ENCODE measurements around the gene ZNF672.
A peak's percentile ranks its signal among the peaks of the same experiment; 100 is the strongest.

ZNF672 gene

DNA sequence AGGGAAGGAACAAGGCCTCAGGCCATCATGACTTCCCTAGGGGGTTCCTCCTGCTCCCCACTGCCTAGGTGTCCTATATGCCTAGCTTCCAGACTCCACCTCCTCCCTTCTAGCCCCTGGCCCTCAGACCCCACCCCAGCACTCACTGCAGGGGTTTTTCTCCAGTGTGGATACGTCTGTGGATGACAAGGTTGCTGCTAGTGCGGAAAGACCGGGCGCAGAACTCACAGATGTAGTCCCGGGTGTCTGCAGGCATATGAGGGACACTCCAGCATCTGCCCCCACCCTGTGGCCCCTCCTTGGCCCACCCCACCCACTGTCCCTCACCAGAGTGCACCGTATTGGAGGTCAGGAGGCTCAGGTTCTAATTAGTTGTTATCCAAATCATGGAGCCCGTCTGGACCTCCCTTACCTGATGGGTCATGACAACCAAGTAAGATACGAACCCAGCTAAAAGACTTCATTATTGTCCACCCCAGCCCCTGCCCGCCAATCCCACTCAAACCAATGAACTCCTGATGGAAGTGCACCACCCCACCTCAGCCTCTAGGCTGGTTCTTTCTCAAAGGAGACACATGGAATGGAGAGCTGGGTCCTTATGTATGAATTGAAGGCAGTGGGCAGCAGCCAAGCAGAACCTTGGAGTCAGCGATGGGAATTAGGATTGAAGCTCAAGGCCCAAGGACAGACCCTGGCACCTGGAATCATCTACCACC is 12.7 kb downstream of the ZNF672 start:
- Histone ChIP-seq H3K18ac (ENCODE audit: low read depth in 1 of 2, low read length in 2 of 2) (no peak overlapping the region), H2BK120ac (ENCODE audit: low read depth, low read length) (no peak overlapping the region), H3K27ac (ENCODE audit: low read length, poor library complexity, severe bottlenecking) (no peak overlapping the region), H4K8ac (ENCODE audit: low read length) (no peak overlapping the region), H3K79me1 (replicated peaks; ENCODE audit: low read length, poor library complexity, severe bottlenecking) (peaks cover 48% of the 10 kb centered on the region), H3K9ac (ENCODE audit: low read length) (no peak overlapping the region), H2AFZ (ENCODE audit: low read depth, low read length) (no peak overlapping the region), H2BK15ac (ENCODE audit: low read depth, poor library complexity, severe bottlenecking) (no peak overlapping the region), H2BK12ac (ENCODE audit: low read length in 2 of 2) (no peak overlapping the region), H3K14ac (ENCODE audit: low read length in 2 of 2) (no peak overlapping the region), H4K91ac (ENCODE audit: low read length) (no peak overlapping the region), H3K27me3 (ENCODE audit: control insufficient read depth in 1 of 2, insufficient read depth in 1 of 2, low read length in 2 of 2) (no peaks in the 10 kb centered on the region), H2AK5ac (ENCODE audit: low read length, severe bottlenecking) (no peak overlapping the region), H3K23ac (ENCODE audit: low read length in 2 of 2) (no peak overlapping the region), H3K4me1 (ENCODE audit: control insufficient read depth, insufficient read depth, low read depth, low read length) (no peaks in the 10 kb centered on the region), H3K4me3 (ENCODE audit: insufficient read depth in 1 of 2, low read depth in 1 of 2, low read length in 2 of 2) (no peak overlapping the region), H3K4me2 (ENCODE audit: low read length, poor library complexity, severe bottlenecking) (no peak overlapping the region), H3K4ac (ENCODE audit: low read depth in 1 of 2, low read length in 2 of 2) (no peak overlapping the region), H2BK5ac (ENCODE audit: low read depth, low read length, poor library complexity, severe bottlenecking) (no peak overlapping the region), H3K36me3 (ENCODE audit: control insufficient read depth in 1 of 2, insufficient read depth in 2 of 2, low read depth in 1 of 2, low read length in 2 of 2) (peaks cover 83 to 89% of the 10 kb centered on the region in 2 experiments), H3K9me3 (ENCODE audit: control insufficient read depth, low read length) (no peaks in the 10 kb centered on the region)
- 94% methylated on average over 10 of the region's 10 CpGs for WGBS
- no peak for DNase-seq

DNA sequence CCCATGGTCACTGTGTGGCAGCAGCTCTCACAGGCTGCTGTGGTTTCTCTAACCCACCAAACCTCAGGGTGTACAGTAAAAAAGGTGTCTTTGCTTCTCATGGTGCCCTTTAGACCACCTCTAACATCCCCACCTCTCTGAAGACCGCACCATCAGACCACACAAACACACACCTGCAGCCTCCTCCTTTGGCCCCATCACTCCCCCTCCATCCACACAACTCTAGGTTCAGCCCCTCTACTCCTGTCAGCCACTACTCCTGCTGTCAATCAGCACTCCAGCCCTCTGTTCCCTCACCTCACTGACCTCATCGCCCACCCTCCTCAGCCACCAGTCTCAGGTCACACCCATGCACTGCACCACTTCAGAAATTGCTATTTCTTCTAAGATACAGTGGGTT is 13.4 kb downstream of the ZNF672 start:
- H3K4ac ChIP-seq (ENCODE audit: low read depth in 1 of 2, low read length in 2 of 2): no peak overlapping the region
- H2AFZ ChIP-seq (ENCODE audit: low read depth, low read length): no peak overlapping the region
- no peak overlapping the region for H2BK15ac ChIP-seq (ENCODE audit: low read depth, poor library complexity, severe bottlenecking)
- no peak overlapping the region for H2BK120ac ChIP-seq (ENCODE audit: low read depth, low read length)
- H3K18ac ChIP-seq (ENCODE audit: low read depth in 1 of 2, low read length in 2 of 2): no peak overlapping the region
- H3K27ac ChIP-seq (ENCODE audit: low read length, poor library complexity, severe bottlenecking): no peak overlapping the region
- H3K4me2 ChIP-seq (ENCODE audit: low read length, poor library complexity, severe bottlenecking): no peak overlapping the region
- no peaks in the 10 kb centered on the region for H3K4me1 ChIP-seq (ENCODE audit: control insufficient read depth, insufficient read depth, low read depth, low read length)
- no peak overlapping the region for H3K4me3 ChIP-seq (ENCODE audit: insufficient read depth in 1 of 2, low read depth in 1 of 2, low read length in 2 of 2)
- H3K14ac ChIP-seq (ENCODE audit: low read length in 2 of 2): no peak overlapping the region
- H2AK5ac ChIP-seq (ENCODE audit: low read length, severe bottlenecking): no peak overlapping the region
- no peaks in the 10 kb centered on the region for H3K9me3 ChIP-seq (ENCODE audit: control insufficient read depth, low read length)
- no peak overlapping the region for H3K9ac ChIP-seq (ENCODE audit: low read length)
- no peak overlapping the region for H3K23ac ChIP-seq (ENCODE audit: low read length in 2 of 2)
- H3K27me3 ChIP-seq (ENCODE audit: control insufficient read depth in 1 of 2, insufficient read depth in 1 of 2, low read length in 2 of 2): no peaks in the 10 kb centered on the region
- DNase-seq: no peak
- H3K79me1 ChIP-seq (replicated peaks; ENCODE audit: low read length, poor library complexity, severe bottlenecking): peaks cover 52% of the 10 kb centered on the region
- no peak overlapping the region for H4K91ac ChIP-seq (ENCODE audit: low read length)
- no peak overlapping the region for H2BK12ac ChIP-seq (ENCODE audit: low read length in 2 of 2)
- H3K36me3 ChIP-seq (ENCODE audit: control insufficient read depth in 1 of 2, insufficient read depth in 2 of 2, low read depth in 1 of 2, low read length in 2 of 2): peaks cover 82 to 83% of the 10 kb centered on the region in 2 experiments
- no peak overlapping the region for H2BK5ac ChIP-seq (ENCODE audit: low read depth, low read length, poor library complexity, severe bottlenecking)
- peak overlapping the region; percentile 25 for H4K8ac ChIP-seq (ENCODE audit: low read length)
- 100% methylated on average over 1 of the region's 2 CpGs for WGBS

DNA sequence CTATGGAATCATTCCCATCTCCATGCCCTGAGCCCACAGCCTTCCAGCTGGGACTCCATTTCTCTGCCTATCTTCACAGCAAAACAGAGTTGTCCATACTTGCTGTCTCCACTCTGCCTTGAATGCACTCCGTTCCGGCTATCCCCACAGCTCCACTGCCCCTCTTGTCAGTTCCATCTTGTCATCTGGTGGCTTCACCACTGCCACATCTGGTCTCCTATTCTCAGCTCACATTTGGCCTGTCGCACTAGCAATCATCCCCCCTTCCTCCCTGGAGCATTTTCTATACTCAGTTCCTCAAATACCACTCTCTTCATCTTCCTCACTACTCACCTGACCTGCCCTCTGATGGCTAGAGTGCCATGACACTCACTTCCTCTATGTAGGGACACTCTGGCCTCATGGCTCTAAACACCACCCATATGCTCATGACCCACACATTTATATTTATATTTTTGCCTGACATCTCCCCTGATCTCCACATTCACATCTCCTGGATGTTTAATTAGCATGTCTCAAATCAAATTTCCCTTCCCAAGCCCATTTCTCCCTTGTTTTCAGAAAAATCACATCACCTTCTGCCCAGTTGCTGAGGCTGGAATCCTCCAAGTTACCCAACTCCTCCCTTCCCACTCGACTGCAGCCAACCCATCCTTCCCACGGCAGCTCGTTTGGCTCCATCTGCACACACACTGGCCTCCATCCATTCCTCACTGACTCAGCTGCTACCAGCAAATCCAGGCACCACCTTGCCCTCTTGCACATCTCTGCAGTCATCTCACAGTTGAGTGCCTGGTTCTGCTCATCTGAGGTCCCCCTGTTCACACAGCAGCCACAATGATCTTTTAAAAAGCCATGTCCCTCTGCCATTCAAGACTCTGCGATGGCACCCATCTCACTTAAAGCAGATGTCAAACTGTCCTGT is 14.7 kb downstream of the ZNF672 start:
- Histone ChIP-seq H3K4me3 (ENCODE audit: insufficient read depth in 1 of 2, low read depth in 1 of 2, low read length in 2 of 2) (no peak overlapping the region), H2AFZ (ENCODE audit: low read depth, low read length) (no peak overlapping the region), H4K91ac (ENCODE audit: low read length) (no peak overlapping the region), H2BK12ac (ENCODE audit: low read length in 2 of 2) (no peak overlapping the region), H3K23ac (ENCODE audit: low read length in 2 of 2) (no peak overlapping the region), H2BK5ac (ENCODE audit: low read depth, low read length, poor library complexity, severe bottlenecking) (no peak overlapping the region), H3K79me1 (replicated peaks; ENCODE audit: low read length, poor library complexity, severe bottlenecking) (peaks cover 52% of the 10 kb centered on the region), H3K4ac (ENCODE audit: low read depth in 1 of 2, low read length in 2 of 2) (no peak overlapping the region), H3K14ac (ENCODE audit: low read length in 2 of 2) (no peak overlapping the region), H3K4me1 (ENCODE audit: control insufficient read depth, insufficient read depth, low read depth, low read length) (peaks cover 7% of the 10 kb centered on the region), H3K27ac (ENCODE audit: low read length, poor library complexity, severe bottlenecking) (no peak overlapping the region), H3K9me3 (ENCODE audit: control insufficient read depth, low read length) (no peaks in the 10 kb centered on the region), H4K8ac (ENCODE audit: low read length) (no peak overlapping the region), H3K4me2 (ENCODE audit: low read length, poor library complexity, severe bottlenecking) (no peak overlapping the region), H3K18ac (ENCODE audit: low read depth in 1 of 2, low read length in 2 of 2) (no peak overlapping the region), H2BK15ac (ENCODE audit: low read depth, poor library complexity, severe bottlenecking) (no peak overlapping the region), H2BK120ac (ENCODE audit: low read depth, low read length) (no peak overlapping the region), H2AK5ac (ENCODE audit: low read length, severe bottlenecking) (no peak overlapping the region), H3K9ac (ENCODE audit: low read length) (no peak overlapping the region), H3K36me3 (ENCODE audit: control insufficient read depth in 1 of 2, insufficient read depth in 2 of 2, low read depth in 1 of 2, low read length in 2 of 2) (peaks cover 69 to 72% of the 10 kb centered on the region in 2 experiments), H3K27me3 (ENCODE audit: control insufficient read depth in 1 of 2, insufficient read depth in 1 of 2, low read length in 2 of 2) (no peaks in the 10 kb centered on the region)
- WGBS: 96% methylated on average over 7 of the region's 7 CpGs
- no peak for DNase-seq

DNA sequence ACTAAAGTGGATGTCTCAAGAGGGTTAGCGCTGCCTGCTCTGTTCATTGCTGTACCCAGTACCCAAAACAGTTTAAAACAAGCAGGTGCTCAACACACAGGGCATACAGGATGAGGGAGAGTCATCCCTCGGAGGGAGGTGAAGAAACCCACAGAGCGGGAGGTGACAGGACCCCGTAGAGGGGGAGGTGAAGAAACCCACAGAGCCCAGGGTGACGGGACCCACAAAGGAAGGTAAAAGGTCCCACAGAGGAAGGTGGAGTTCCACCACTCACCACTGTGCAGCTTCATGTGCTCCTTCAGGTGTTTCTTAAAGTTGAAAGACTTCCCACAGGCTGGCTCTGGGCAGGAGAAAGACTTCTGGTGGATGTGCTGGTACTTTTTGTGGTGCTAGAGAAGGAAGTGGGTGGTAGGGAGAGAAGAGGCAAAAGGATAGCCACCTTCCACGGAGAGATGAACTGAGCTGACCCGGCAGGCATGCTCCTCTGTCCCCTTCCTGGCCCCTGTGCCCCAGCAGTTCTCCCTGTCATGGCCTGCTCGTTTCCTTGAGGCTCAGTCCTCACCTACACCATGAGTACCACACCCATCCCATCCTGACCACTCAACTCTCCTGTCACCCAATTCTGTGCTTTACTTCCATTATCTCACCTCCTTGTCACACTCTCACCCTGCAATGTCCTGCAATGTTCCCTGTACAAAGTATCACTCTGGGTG is 15.8 kb downstream of the ZNF672 start:
- H3K79me1 ChIP-seq (replicated peaks; ENCODE audit: low read length, poor library complexity, severe bottlenecking): peaks cover 52% of the 10 kb centered on the region
- no peak overlapping the region for H3K4me3 ChIP-seq (ENCODE audit: insufficient read depth in 1 of 2, low read depth in 1 of 2, low read length in 2 of 2)
- H3K18ac ChIP-seq (ENCODE audit: low read depth in 1 of 2, low read length in 2 of 2): no peak overlapping the region
- peaks cover 58 to 61% of the 10 kb centered on the region in 2 experiments for H3K36me3 ChIP-seq (ENCODE audit: control insufficient read depth in 1 of 2, insufficient read depth in 2 of 2, low read depth in 1 of 2, low read length in 2 of 2)
- H3K4me1 ChIP-seq (ENCODE audit: control insufficient read depth, insufficient read depth, low read depth, low read length): peaks cover 16% of the 10 kb centered on the region
- no peak overlapping the region for H2BK15ac ChIP-seq (ENCODE audit: low read depth, poor library complexity, severe bottlenecking)
- no peak overlapping the region for H2BK12ac ChIP-seq (ENCODE audit: low read length in 2 of 2)
- H3K14ac ChIP-seq (ENCODE audit: low read length in 2 of 2): peak overlapping the region in 1 of 2 experiments; percentile 16
- H3K23ac ChIP-seq (ENCODE audit: low read length in 2 of 2): no peak overlapping the region
- H4K91ac ChIP-seq (ENCODE audit: low read length): no peak overlapping the region
- H3K9ac ChIP-seq (ENCODE audit: low read length): no peak overlapping the region
- H3K27ac ChIP-seq (ENCODE audit: low read length, poor library complexity, severe bottlenecking): no peak overlapping the region
- H3K9me3 ChIP-seq (ENCODE audit: control insufficient read depth, low read length): no peaks in the 10 kb centered on the region
- H3K27me3 ChIP-seq (ENCODE audit: control insufficient read depth in 1 of 2, insufficient read depth in 1 of 2, low read length in 2 of 2): no peaks in the 10 kb centered on the region
- H3K4ac ChIP-seq (ENCODE audit: low read depth in 1 of 2, low read length in 2 of 2): no peak overlapping the region
- H4K8ac ChIP-seq (ENCODE audit: low read length): no peak overlapping the region
- H2BK120ac ChIP-seq (ENCODE audit: low read depth, low read length): no peak overlapping the region
- H2BK5ac ChIP-seq (ENCODE audit: low read depth, low read length, poor library complexity, severe bottlenecking): no peak overlapping the region
- no peak overlapping the region for H2AK5ac ChIP-seq (ENCODE audit: low read length, severe bottlenecking)
- H2AFZ ChIP-seq (ENCODE audit: low read depth, low read length): no peak overlapping the region
- DNase-seq: no peak
- 85% methylated on average over 8 of the region's 8 CpGs for WGBS
- no peak overlapping the region for H3K4me2 ChIP-seq (ENCODE audit: low read length, poor library complexity, severe bottlenecking)
